ENCODE measurements around the gene TEX2.

GRCh38 chr17:64254755-64255154 is 8.3 kb downstream of the TEX2 start:
- TF ChIP-seq, protein P1, sequence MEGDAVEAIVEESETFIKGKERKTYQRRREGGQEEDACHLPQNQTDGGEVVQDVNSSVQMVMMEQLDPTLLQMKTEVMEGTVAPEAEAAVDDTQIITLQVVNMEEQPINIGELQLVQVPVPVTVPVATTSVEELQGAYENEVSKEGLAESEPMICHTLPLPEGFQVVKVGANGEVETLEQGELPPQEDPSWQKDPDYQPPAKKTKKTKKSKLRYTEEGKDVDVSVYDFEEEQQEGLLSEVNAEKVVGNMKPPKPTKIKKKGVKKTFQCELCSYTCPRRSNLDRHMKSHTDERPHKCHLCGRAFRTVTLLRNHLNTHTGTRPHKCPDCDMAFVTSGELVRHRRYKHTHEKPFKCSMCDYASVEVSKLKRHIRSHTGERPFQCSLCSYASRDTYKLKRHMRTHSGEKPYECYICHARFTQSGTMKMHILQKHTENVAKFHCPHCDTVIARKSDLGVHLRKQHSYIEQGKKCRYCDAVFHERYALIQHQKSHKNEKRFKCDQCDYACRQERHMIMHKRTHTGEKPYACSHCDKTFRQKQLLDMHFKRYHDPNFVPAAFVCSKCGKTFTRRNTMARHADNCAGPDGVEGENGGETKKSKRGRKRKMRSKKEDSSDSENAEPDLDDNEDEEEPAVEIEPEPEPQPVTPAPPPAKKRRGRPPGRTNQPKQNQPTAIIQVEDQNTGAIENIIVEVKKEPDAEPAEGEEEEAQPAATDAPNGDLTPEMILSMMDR (IDR thresholded peaks at IDR 0.05), result no peak
- TF ChIP-seq POLR2AphosphoS5 (IDR thresholded peaks at IDR 0.05) (no peak), POLR2A (IDR thresholded peaks at IDR 0.05) (no peak)
